Measurements from ENCODE around the gene TMEM140.

DNA sequence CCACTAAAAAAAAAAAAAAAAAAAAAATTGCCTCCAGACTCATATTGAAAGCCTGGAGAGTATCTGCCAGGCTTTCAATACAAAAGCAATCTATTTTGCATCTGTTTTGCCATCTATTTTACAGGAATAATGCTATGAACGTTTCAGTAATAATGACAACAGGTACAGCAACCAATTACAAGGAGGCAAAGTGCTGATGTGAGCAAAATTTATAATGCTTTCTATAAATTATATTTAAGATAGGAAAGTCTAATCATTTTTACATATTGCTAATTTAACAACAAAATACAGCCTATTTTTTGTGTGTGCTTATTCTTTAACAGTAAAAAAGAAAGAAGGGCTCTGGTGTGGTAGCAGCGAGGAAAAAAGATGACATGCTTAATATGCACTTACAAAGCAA, 53.5 kb downstream of the TMEM140 start:
- no peak for TF ChIP-seq POLR2AphosphoS5 (IDR thresholded peaks at IDR 0.05)
- TF ChIP-seq, protein P1, sequence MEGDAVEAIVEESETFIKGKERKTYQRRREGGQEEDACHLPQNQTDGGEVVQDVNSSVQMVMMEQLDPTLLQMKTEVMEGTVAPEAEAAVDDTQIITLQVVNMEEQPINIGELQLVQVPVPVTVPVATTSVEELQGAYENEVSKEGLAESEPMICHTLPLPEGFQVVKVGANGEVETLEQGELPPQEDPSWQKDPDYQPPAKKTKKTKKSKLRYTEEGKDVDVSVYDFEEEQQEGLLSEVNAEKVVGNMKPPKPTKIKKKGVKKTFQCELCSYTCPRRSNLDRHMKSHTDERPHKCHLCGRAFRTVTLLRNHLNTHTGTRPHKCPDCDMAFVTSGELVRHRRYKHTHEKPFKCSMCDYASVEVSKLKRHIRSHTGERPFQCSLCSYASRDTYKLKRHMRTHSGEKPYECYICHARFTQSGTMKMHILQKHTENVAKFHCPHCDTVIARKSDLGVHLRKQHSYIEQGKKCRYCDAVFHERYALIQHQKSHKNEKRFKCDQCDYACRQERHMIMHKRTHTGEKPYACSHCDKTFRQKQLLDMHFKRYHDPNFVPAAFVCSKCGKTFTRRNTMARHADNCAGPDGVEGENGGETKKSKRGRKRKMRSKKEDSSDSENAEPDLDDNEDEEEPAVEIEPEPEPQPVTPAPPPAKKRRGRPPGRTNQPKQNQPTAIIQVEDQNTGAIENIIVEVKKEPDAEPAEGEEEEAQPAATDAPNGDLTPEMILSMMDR (IDR thresholded peaks at IDR 0.05), result no peak
